BE2C (cell line): ENCODE measurements around the gene CDC42BPA.

Source experiments
- DNase-seq: peaks from one replicate; pipeline ENCODE4 v3.0.0-alpha.2; 2020
- H3K27me3 ChIP-seq: fragments of 250-450 bp; sonication (Bioruptor Pico); 2 replicates; pipeline ENCODE4 v1.5.1; 2020; ENCODE audit warnings: mild to moderate bottlenecking
- H3K36me3 ChIP-seq: fragments of 250-450 bp; sonication (Bioruptor Pico); 2 replicates; pipeline ENCODE4 v1.5.1; 2020; ENCODE audit warnings: mild to moderate bottlenecking
- H3K4me1 ChIP-seq: fragments of 250-450 bp; sonication (Bioruptor Pico); 2 replicates; pipeline ENCODE4 v1.5.1; 2020
- H3K4me3 ChIP-seq: 2 replicates; pipeline ENCODE4 v1.5.1; 2011; ENCODE audit warnings: low read depth, low read length
- H3K9me3 ChIP-seq: fragments of 250-450 bp; sonication (Bioruptor Pico); 2 replicates; pipeline ENCODE4 v1.5.1; 2020
- CTCF ChIP-seq: IDR thresholded peaks from 2 replicates; pipeline ENCODE4 v1.5.1; 2012; ENCODE audit warnings: mild to moderate bottlenecking, low read depth, low read length

CDC42BPA gene

GRCh38 chr1:226973371-226973897, 344.9 kb downstream of the CDC42BPA start:
- TF ChIP-seq CTCF, result no peak
- Histone ChIP-seq H3K27me3 (no peaks in the 10 kb centered on the region), H3K4me1 (peaks cover 24% of the 10 kb centered on the region), H3K9me3 (no peaks in the 10 kb centered on the region; the same call in 1 of the 2 replicates), H3K36me3 (peaks cover 19% of the 10 kb centered on the region), H3K4me3 (no peak overlapping the region)
- DNase-seq, result peak; percentile 86

GRCh38 chr1:226972931-226973330, 345.4 kb downstream of the CDC42BPA start:
- Histone ChIP-seq H3K9me3 (no peaks in the 10 kb centered on the region; the same call in 1 of the 2 replicates), H3K4me1 (peaks cover 24% of the 10 kb centered on the region), H3K27me3 (no peaks in the 10 kb centered on the region), H3K36me3 (peaks cover 19% of the 10 kb centered on the region), H3K4me3 (no peak overlapping the region)
- no peak for DNase-seq
- no peak for TF ChIP-seq CTCF

- Histone ChIP-seq H3K9me3 (no peaks in the 10 kb centered on the region; the same call in 1 of the 2 replicates), H3K36me3 (peaks cover 15% of the 10 kb centered on the region), H3K4me3 (no peak overlapping the region), H3K27me3 (no peaks in the 10 kb centered on the region), H3K4me1 (peaks cover 24% of the 10 kb centered on the region)
- DNase-seq, result no peak
- no peak for TF ChIP-seq CTCF
Measured at GRCh38 chr1:226971765-226972164, 346.5 kb downstream of the CDC42BPA start.

- Histone ChIP-seq H3K36me3 (peaks cover 22% of the 10 kb centered on the region), H3K4me3 (no peak overlapping the region), H3K27me3 (no peaks in the 10 kb centered on the region), H3K4me1 (peaks cover under 1% of the 10 kb centered on the region; the same call in 1 of the 2 replicates), H3K9me3 (no peaks in the 10 kb centered on the region; the same call in 1 of the 2 replicates)
- no peak for DNase-seq
- no peak for TF ChIP-seq CTCF
Measured at GRCh38 chr1:226967665-226968064, 350.6 kb downstream of the CDC42BPA start.

- DNase-seq, result no peak
- H3K9me3 ChIP-seq, result no peaks in the 10 kb centered on the region; the same call in 1 of the 2 replicates
- H3K4me1 ChIP-seq, result no peaks in the 10 kb centered on the region
- H3K4me3 ChIP-seq, result no peak overlapping the region
- TF ChIP-seq CTCF, result no peak
- H3K36me3 ChIP-seq, result peaks cover 27% of the 10 kb centered on the region
- no peaks in the 10 kb centered on the region for H3K27me3 ChIP-seq
Measured at GRCh38 chr1:226966683-226967082, 351.6 kb downstream of the CDC42BPA start.

- H3K9me3 ChIP-seq, result no peaks in the 10 kb centered on the region
- H3K4me3 ChIP-seq, result no peak overlapping the region
- no peak for DNase-seq
- H3K27me3 ChIP-seq, result no peaks in the 10 kb centered on the region
- no peak for TF ChIP-seq CTCF
- no peaks in the 10 kb centered on the region for H3K4me1 ChIP-seq
- peaks cover 27% of the 10 kb centered on the region for H3K36me3 ChIP-seq
Measured at GRCh38 chr1:226965581-226966440, 352.5 kb downstream of the CDC42BPA start.
